Endothelial cell of umbilical vein (primary cell): ENCODE measurements around the gene ATXN2. TPM values are rescaled to one million over a fixed set of nuclear protein-coding genes. Genes with fewer than 3 reads are reported as not detected.

ENCODE experiments used
- BruUV-seq: library from RNA; stranded (reverse); fragments of 400-500 nt; replicated peaks from 2 replicates; lab custom pipeline; 2021; lab: Mats Ljungman, UMichigan
- CTCF ChIA-PET: fragments of 300-600, 350-600 bp; sonication (Branson Sonifier 250); formaldehyde crosslinking; loops from one replicate; lab custom pipeline; 2021; ENCODE audit warnings: antibody characterized with exemption, inconsistent platforms; lab: Charles Lee
- POLR2A ChIA-PET: fragments of 300-600, 350-600 bp; sonication (Branson Sonifier 250); formaldehyde crosslinking; loops from one replicate; lab custom pipeline; 2021; ENCODE audit warnings: antibody characterized with exemption, inconsistent platforms; lab: Charles Lee
- DNase-seq: peaks from one replicate; pipeline ENCODE4 v3.0.0-alpha.2; 2011; ENCODE audit warnings: low read depth, low spot score
- FAIRE-seq: peaks from 2 replicates; lab custom pipeline; 2011; peaks lifted over from hg19 to GRCh38; lab: Jason Lieb, UNC
- H2AFZ ChIP-seq: 2 replicates; pipeline ENCODE4 v1.6.0; 2012; ENCODE audit warnings: low read depth, low read length, control low read depth, inconsistent platforms
- H3K27ac ChIP-seq: 2 replicates; pipeline ENCODE4 v1.5.1; 2011; ENCODE audit warnings: low read depth, mild to moderate bottlenecking, control low read depth, low read length, moderate library complexity; ENCODE audit not compliant: insufficient read depth
- H3K27me3 ChIP-seq, 2 experiments: 2 replicates each; pipeline versions ENCODE4 v1.6.0 to v1.6.1; 2011; ENCODE audit warnings: low read length in 2 of 2, mixed read lengths in 1 of 2; ENCODE audit not compliant: control insufficient read depth in 2 of 2, insufficient read depth in 2 of 2
- H3K36me3 ChIP-seq, 2 experiments: 2 replicates in 1 of 2; 3 replicates in 1 of 2; pipeline ENCODE4 v1.5.1; 2011; ENCODE audit warnings: low read length in 2 of 2, mild to moderate bottlenecking in 1 of 2, moderate library complexity in 1 of 2; ENCODE audit not compliant: control insufficient read depth in 2 of 2, insufficient read depth in 2 of 2; ENCODE audit errors: extremely low read depth in 1 of 2
- H3K4me1 ChIP-seq: 3 replicates; pipeline ENCODE4 v1.5.1; 2011; ENCODE audit warnings: mild to moderate bottlenecking, low read length; ENCODE audit not compliant: control insufficient read depth, insufficient read depth; ENCODE audit errors: extremely low read depth
- H3K4me2 ChIP-seq: 2 replicates; pipeline ENCODE4 v1.6.1; 2011; ENCODE audit warnings: low read length, control low read depth, mixed read lengths; ENCODE audit not compliant: insufficient read depth
- H3K4me3 ChIP-seq, 3 experiments: fragments of 200-600 bp in 1 of 3; sonication (generic), shearing (Covaris generic) in 1 of 3; replicated peaks in 1 of 3; 2 replicates each; pipeline ENCODE4 v1.5.1; 2011 to 2016; ENCODE audit warnings: control low read depth in 3 of 3, low read length in 3 of 3, mild to moderate bottlenecking in 2 of 3, inconsistent platforms in 1 of 3, low read depth in 1 of 3, moderate library complexity in 1 of 3; ENCODE audit not compliant: insufficient read depth in 1 of 3
- H3K79me2 ChIP-seq: 2 replicates; pipeline ENCODE4 v1.6.0; 2012; ENCODE audit warnings: low read length, inconsistent platforms; ENCODE audit not compliant: control insufficient read depth, insufficient read depth
- H3K9ac ChIP-seq: replicated peaks from 2 replicates; pipeline ENCODE3; 2011; ENCODE audit warnings: low read length, control low read depth; ENCODE audit not compliant: insufficient read depth; ENCODE audit errors: extremely low read depth
- H3K9me1 ChIP-seq: replicated peaks from 3 replicates; pipeline ENCODE4 v1.6.0; 2011; ENCODE audit warnings: mild to moderate bottlenecking, low read length; ENCODE audit not compliant: control insufficient read depth, insufficient read depth; ENCODE audit errors: extremely low read depth
- H3K9me3 ChIP-seq: replicated peaks from 2 replicates; pipeline ENCODE4 v1.5.1; 2012; ENCODE audit warnings: low read length, inconsistent platforms; ENCODE audit not compliant: control insufficient read depth, insufficient read depth
- H4K20me1 ChIP-seq: replicated peaks from 2 replicates; pipeline ENCODE3; 2011; ENCODE audit warnings: mild to moderate bottlenecking, low read length; ENCODE audit not compliant: control insufficient read depth, insufficient read depth; ENCODE audit errors: extremely low read depth
- CTCF ChIP-seq, 2 donors: IDR thresholded peaks; 1 replicate in 1 of 2; 2 replicates in 1 of 2; pipeline ENCODE4 v1.5.1; 2011; ENCODE audit warnings: low read length in 2 of 2, mild to moderate bottlenecking in 2 of 2, moderate library complexity in 2 of 2, control low read depth in 1 of 2, inconsistent platforms in 1 of 2, low read depth in 1 of 2; ENCODE audit not compliant: insufficient read depth in 1 of 2; ENCODE audit errors: extremely low read depth in 1 of 2
- EZH2 ChIP-seq: IDR thresholded peaks from 2 replicates; pipeline ENCODE4 v1.6.1; 2012; ENCODE audit warnings: borderline replicate concordance, low read depth, mild to moderate bottlenecking, moderate library complexity, low read length, inconsistent platforms; ENCODE audit not compliant: severe bottlenecking
- FOS ChIP-seq: IDR thresholded peaks from 2 replicates; pipeline ENCODE4 v1.6.1; 2011; ENCODE audit warnings: mild to moderate bottlenecking, low read length, moderate library complexity, borderline replicate concordance; ENCODE audit not compliant: insufficient read depth
- GATA2 ChIP-seq: IDR thresholded peaks from 2 replicates; pipeline ENCODE4 v1.7.0; 2011; ENCODE audit warnings: low read depth, mild to moderate bottlenecking, moderate library complexity, mixed read lengths, low read length; ENCODE audit not compliant: insufficient read length, insufficient read depth
- JUN ChIP-seq: IDR thresholded peaks from 2 replicates; pipeline ENCODE4 v1.6.1; 2011; ENCODE audit warnings: borderline replicate concordance, low read depth; ENCODE audit not compliant: insufficient read length, insufficient read depth
- MAX ChIP-seq: IDR thresholded peaks from 2 replicates; pipeline ENCODE4 v1.6.1; 2011; ENCODE audit not compliant: insufficient read depth, insufficient read length
- MYC ChIP-seq: IDR thresholded peaks from one replicate; pipeline ENCODE4 v1.6.1; 2011; ENCODE audit warnings: mild to moderate bottlenecking, low read depth, low read length
- POLR2A ChIP-seq: IDR thresholded peaks from 2 replicates; pipeline ENCODE4 v1.6.1; 2012; ENCODE audit warnings: low read depth, mild to moderate bottlenecking, control low read depth, low read length
- POLR2AphosphoS5 ChIP-seq: IDR thresholded peaks from 2 replicates; pipeline ENCODE4 v1.6.1; 2012; ENCODE audit warnings: low read depth, mild to moderate bottlenecking, control low read depth, low read length, moderate library complexity; ENCODE audit not compliant: insufficient read depth
- dilution Hi-C: fragments of 300-500 bp; cut with MboI; formaldehyde crosslinking; loops from one replicate; pipeline ENCODE4 v1.15.0; 2019; ENCODE audit warnings: low sequenced_read_pairs; ENCODE audit not compliant: extremely low pct_ligation_motif_present
- intact Hi-C: fragments of 100-400 bp; cut with micrococcal nuclease; formaldehyde crosslinking; loops from one replicate; pipeline ENCODE4 v1.10.0; 2022
- polyA plus RNA-seq, 4 experiments: library from polyadenylated mRNA; depleted of rRNA in 3 of 4; stranded (reverse) in 3 of 4; unstranded in 1 of 4; fragments of >200 nt; gene quantifications; 2 replicates each; pipeline versions ENCODE4 v1.2.1 to v1.2.3, GENCODE V29; 2011 to 2012; ENCODE audit warnings: missing spikeins in 1 of 4
- total RNA-seq: library from RNA; stranded (reverse); gene quantifications from 2 replicates; pipeline ENCODE4 v1.2.3, GENCODE V29; 2021

The ATXN2 gene
- total and polyA plus RNA-seq, 2 donors (not counting 3 experiments of a cell fraction or from before 2014, with no cell fraction given): 58.9 to 86.7 TPM

- Histone ChIP-seq H3K9me1 (no peaks in the 10 kb centered on the region), H3K27me3 (no peaks in the 10 kb centered on the region), H3K4me2 (no peak overlapping the region), H3K9me3 (no peaks in the 10 kb centered on the region), H2AFZ (no peak overlapping the region), H3K4me1 (peaks cover 12% of the 10 kb centered on the region), H3K4me3 (no peak overlapping the region), H3K9ac (no peak overlapping the region), H4K20me1 (peaks cover 3% of the 10 kb centered on the region), H3K36me3 (peaks cover 15 to 36% of the 10 kb centered on the region in 2 experiments), H3K27ac (no peak overlapping the region), H3K79me2 (peaks cover 97% of the 10 kb centered on the region)
- BruUV-seq: no TSS peak
- intact Hi-C loops: no loop called here
- no peak for DNase-seq
- ChIA-PET POLR2A (interaction anchor here (0.7 kb wide), 1 partner anchor 53 kb away, joined by 6 read pairs; no protein-coding TSS in a partner anchor), CTCF (interaction anchor here (1.0 kb wide), 1 partner anchor 32 kb away, joined by 4 read pairs; no protein-coding TSS in a partner anchor)
- FAIRE-seq: no peak
- dilution Hi-C loops: no loop called here
- TF ChIP-seq MAX (no peak), FOS (no peak), GATA2 (no peak), MYC (no peak), POLR2AphosphoS5 (no peak), POLR2A (no peak), JUN (no peak), CTCF (IDR thresholded peaks at IDR 0.05; ENCODE audit: extremely low read depth in 1 of 2, insufficient read depth in 1 of 2, low read depth in 1 of 2, low read length in 2 of 2) (no peak), EZH2 (no peak)
Measured at GRCh38 chr12:111419784-111420183, 179.3 kb downstream of the ATXN2 start.
